22Rv1 (cell line): ENCODE results near the gene SLC1A5.

ENCODE experiments used
- H3K27ac ChIP-seq: fragments of 450-650 bp; 2 replicates; pipeline ENCODE4 v1.5.1; 2017
- CTCF ChIP-seq: fragments of 450-650 bp; IDR thresholded peaks from 2 replicates; pipeline ENCODE4 v1.5.1; 2017; ENCODE audit warnings: mild to moderate bottlenecking
- ZFX ChIP-seq: fragments of 450-650 bp; IDR thresholded peaks from 2 replicates; pipeline ENCODE4 v1.6.1; 2017; ENCODE audit warnings: antibody characterized with exemption, borderline replicate concordance

SLC1A5 gene

DNA sequence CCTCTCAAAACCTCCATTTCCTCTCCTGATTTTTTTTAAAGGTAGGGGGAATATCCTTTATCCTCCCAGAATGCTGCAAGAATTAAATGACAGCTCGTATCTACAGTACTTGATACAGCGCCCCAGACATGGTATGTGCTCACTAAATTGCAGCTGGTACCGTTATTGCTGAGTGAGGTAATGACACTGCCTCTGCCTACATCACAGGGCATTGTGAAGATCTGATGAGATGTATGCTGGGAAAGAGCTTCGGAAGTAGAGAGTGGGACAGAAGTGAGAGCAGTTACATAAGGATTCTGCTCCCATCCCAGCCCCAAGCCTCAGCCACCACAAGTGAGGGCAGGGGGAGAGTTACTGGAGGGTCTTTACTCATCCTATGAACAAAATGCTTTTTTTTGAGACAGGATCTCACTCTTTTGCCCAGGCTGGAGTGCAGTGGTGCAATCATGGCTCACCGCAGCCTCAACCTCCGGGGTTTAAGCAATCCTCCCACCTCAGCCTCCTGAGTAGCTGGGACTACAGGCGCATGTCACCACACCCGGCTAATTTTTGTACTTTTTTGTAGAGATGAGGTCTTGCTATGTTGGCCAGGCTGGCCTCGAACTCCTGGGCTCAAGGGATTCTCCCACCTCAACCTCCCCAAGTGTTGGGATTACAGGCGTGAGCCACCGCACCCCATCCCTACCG, 44.2 kb downstream of the SLC1A5 start:
- H3K27ac ChIP-seq: no peak overlapping the region
- no peak for TF ChIP-seq ZFX
- no peak for TF ChIP-seq CTCF

- no peak overlapping the region for H3K27ac ChIP-seq
- TF ChIP-seq ZFX (no peak), CTCF (no peak)
These were observed 45.4 kb downstream of the SLC1A5 start for GRCh38 chr19:46742926-46743480.

- no peak overlapping the region for H3K27ac ChIP-seq
- no peak for TF ChIP-seq CTCF
- no peak for TF ChIP-seq ZFX
These were observed 46.9 kb downstream of the SLC1A5 start for GRCh38 chr19:46741447-46741846.

DNA sequence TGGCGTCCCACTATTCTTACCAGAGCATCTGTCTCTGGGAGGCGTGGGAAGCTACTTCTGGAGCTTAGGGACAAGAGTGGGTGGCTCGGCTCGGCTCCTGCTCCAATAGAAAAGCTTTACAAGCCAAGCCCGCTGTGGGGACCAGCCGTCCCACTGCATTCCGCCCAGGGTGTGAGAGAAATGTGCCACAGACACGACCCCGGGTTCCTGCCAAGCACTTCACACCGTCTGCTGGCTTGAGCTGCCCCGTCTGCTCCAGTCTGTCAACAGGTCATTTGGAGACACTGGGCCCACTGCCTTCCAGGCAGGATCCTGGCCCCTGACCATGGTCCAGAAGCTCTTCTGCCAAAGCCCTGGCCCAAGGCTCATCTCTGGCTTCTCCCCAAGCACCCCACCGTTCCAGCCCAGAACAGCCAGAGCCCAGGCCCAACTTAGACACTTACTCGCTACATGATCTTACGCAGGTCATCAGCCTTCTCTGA, 49.1 kb downstream of the SLC1A5 start:
- H3K27ac ChIP-seq: no peak overlapping the region
- TF ChIP-seq CTCF (no peak), ZFX (no peak)

DNA sequence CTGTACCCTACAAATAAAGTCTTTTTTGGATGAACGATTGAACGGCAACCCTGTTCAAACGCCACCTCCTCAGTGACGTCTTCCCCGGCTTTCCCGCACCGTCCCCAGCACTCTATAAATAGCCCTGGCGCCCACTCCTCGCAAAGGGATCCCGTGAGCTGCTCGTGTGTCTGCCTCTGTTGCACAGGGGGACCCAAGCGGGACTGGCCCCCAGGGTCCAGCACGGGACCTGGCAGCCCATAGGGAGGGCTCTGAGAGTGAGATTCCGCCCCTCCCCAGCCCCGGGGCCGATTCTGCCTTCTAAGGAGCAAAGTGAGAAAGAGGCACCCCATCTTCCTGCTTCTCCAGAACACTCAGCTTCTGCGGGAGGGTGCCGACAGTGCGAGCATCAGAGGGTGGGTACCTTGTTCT, 50.6 kb downstream of the SLC1A5 start:
- TF ChIP-seq ZFX (no peak), CTCF (no peak)
- no peak overlapping the region for H3K27ac ChIP-seq

- no peak overlapping the region for H3K27ac ChIP-seq
These were observed 51.1 kb downstream of the SLC1A5 start for GRCh38 chr19:46737298-46737654.

More at GRCh38 chr19:46737298-46737654, 51.1 kb downstream of the SLC1A5 start:
- TF ChIP-seq CTCF (no peak), ZFX (no peak)
